ENCODE measurements around the gene LRRC56.

Gene LRRC56

DNA sequence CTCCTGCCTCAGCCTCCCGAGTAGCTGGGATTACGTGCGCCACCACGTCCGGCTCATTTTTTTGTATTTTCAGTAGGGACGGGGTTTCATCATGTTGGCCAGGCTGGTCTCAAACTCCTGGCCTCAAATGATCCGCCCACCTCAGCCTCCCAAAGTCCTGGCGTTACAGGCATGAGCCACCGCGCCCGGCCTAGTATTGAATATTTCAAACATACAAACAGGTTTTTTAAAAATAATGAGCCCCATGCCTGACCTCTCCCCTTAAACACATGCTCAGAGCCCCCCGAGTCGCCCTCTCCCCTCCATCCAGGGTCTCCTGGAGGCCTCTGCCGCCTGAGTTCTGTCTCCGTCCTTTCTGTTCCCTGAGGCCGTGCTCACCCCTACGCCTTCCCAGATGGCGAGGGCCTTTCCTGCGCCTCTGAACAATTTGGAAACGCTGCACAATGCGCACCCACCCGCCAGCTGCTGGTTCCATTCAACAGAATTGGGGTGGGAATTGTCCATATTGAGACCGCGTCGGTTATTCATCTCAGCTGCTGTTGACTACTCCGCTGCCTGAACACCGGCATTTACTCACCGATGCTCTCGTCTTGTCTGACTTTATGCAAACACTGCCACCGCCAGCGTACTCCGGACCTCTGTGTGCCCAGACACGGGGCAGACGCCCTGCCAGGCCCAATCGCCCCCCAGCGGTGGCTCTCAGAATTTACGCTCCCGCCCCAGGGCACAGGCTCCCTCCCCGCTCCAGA, 16.7 kb upstream of the LRRC56 start:
- DNase-seq (ENCODE audit: low read depth): no peak

DNA sequence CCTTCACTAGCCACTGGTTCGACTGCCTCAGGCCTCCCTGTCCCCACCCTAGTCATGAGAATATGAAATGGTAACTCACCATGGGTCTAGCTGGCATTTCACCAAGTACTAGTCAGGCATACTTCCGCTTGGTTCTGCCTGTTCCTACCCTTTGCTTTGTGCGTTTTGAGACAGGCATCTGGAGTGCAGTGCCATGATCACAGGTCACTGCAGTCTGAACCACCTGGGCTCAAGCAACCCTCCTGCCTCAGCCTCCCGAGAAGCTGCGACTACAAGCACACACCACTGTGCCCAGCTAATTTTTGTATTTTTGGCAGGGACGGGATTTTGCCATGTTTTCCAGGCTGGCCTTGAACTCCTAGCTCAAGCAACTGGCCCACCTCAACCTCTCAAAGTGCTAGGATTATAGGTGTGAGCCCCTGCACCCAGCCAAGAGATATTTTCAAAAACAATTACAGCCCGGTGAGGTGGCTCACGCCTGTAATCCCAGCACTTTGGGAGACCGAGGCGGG, 16.1 kb upstream of the LRRC56 start:
- no peak for DNase-seq (ENCODE audit: low read depth)

DNA sequence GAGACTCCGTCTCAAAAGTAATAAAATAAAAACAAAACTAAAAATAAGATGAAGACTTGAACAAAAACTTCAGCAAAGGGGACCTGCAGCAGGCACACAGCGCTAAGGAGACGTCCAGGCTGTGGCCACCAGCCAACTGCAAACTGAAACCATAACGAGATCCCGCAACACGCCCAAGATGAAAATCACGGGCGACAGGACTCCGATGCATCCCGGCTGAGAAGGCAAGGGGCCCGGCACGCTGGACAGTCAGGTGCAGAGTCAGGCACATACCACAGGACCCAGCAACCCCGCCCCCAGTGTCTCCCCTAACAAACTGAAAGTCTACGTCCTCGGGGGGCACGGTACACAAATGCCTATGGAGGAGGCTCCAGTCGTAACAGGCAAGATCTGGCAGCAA, 11.1 kb upstream of the LRRC56 start:
- DNase-seq (ENCODE audit: low read depth): no peak

DNA sequence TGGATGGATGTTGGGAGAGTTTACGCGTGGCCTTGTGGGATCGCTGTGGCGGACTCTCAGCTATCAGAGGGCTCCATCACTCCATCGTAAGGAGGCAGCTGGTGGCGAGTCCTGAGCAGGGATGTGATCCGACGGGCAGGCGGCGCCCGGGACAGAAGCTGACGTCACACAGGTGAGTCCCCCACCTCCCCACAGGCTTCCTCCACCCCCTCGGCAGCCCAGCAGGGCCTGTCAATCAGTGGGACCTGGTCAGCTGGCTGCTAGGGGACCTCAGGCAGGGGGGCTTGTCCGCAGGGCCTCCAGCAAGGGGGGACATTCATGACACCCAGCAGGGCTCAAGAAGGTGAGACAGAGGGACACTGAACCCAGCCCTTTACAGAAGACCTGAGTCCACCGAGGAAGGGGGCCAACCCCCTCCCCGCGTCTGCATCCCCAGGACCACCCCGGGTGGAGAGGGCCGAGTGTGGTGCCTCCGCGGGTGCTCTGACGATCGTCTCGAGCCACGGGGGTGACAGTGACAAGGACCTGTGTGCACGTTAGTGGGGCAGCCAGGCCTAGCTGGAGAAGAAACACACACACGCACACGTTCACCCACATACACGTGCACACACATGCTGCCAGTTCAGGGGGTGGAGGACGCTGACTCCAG, 9.0 kb upstream of the LRRC56 start:
- no peak for DNase-seq (ENCODE audit: low read depth)

DNA sequence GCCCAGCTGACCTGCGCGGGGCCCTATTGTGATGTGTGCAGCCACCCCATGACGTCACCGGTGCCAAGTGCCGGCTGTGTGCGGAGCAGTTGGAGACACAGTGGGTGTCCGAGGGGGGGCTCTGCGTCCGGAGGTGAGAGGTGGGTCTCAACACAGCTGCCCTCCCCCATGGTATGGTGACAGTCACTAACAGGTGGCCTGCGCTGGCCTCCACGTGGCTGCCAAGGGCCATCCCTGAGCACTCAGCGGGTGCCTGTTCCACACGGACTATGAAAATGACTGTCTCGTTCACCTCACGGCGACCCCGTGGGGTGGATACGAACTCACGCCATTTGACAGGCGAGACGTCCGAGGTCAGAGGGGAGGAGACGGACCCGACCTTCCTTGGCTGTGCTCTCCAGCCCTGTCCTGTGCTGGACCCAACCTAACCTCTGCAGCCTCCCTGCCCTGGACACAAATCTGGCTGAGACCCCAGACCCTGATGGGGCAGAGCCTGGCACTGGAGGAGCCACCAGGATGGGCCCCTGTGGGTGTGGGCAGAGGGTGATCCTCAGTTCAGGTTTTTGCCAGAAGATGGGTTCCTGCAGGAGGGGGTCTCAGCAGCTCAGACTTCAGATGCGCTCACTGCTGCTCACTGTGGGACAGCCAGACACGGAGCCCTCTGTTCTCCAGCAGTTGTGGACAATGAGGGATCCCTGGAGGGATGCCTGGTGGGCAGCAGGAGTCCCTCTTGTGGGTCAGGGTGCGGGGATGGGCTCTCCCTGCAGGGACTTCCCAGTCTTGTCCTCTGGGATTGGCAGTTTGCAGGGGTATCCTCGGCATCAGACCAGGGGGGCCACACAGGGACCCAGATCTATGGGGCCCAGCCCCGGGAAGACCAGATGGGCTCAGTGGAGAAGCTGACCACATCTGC, 8.3 kb upstream of the LRRC56 start:
- no peak for DNase-seq (ENCODE audit: low read depth)

DNA sequence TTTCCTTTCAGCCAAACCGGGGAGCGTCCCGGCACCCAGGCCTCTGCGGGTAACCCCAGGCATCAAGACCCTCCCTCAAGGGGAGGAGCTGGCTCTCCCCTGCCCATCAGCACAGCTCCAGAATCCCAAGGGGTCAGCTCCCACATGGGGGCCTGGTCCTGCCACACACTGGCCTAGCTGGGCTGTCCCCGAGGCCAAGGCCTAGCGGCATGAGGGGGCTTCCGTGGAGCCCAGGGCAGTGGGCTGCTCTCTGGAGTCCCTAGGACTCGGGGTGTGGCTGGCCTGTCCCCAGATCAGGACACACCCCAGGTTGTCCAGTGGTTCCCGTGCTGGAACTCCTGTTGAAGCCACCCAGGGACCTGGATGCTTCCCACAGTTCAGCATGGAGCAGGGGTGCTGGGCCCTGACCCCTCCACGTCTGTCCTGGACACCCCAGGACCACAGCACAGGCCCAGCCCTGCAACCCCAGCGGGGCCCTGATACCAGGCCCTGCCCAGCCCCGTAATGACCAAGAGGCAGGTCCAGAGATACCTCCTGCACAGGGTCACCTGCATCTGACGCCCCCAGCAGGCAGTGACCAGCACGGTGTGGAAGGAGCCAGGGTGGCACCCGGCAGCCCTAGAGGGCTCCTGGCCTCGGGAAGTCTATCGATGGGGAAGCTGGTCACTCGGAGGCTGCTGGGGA, 7.5 kb upstream of the LRRC56 start:
- DNase-seq (ENCODE audit: low read depth): no peak

DNA sequence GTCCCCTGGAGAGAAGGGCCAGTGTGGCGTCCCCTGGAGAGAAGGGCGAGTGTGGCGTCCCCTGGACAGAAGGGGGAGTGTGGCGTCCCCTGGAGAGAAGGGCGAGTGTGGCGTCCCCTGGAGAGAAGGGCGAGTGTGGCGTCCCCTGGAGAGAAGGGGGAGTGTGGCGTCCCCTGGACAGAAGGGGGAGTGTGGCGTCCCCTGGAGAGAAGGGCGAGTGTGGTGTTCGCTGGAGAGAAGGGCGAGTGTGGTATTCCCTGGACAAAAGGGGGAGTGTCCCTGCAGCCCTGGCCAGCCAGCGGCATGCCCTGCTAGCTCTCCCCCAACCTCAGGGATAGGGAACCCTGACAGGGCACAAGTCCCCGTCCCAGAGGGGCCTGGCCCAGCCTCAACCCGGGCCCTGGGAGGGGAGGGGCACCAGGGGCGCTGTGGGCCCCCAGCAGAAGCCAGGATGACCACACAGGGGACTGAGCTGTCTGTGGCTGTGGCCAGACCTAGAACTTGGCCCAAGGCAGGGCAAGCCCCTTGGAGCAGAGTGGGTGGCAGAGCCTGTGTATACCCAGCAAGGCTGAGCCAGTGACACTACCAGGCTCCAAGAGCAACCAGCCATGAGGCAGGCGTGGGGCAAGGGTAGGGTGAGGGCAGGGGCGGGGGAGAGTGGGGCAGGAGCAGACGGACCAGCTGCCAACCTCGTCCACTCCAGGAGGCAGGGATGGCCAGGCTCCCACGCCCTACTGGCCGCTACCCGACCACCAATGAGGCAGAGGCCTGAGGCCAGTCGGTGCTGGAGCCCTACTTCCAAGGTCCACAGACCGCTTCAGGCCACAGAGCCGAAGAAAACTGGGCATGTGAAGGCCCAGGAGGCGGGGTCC, 6.1 kb upstream of the LRRC56 start:
- DNase-seq (ENCODE audit: low read depth): no peak

DNA sequence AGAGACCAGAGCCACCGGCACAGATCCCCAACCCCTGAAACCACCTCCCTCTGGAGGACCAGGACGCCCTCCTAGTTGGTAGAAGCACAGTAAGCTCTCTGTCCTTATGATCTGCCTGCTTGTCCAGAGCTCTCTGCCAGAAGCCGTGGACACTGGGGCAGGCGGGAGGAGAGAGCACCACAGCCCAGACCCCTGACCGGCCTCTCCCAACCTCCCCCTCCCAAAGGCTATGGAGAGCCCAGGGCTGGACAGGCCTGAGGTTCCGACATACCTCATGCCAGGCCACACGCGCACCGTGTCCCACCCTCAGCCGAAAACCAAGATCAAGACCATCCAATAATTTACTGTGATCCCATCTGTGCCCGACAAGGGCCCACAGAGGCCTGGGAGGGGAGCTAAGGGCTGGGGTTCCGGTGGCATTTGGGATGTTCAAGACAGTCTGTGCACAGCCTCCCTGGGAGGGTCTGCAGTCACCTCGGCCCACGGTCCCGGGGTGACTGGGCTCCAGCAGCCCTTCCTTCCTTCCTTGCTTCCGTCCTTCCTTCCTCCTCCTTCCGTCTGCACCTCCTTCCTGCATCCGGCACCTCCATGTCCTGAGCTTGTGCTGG, 5.3 kb upstream of the LRRC56 start:
- no peak for DNase-seq (ENCODE audit: low read depth)

DNA sequence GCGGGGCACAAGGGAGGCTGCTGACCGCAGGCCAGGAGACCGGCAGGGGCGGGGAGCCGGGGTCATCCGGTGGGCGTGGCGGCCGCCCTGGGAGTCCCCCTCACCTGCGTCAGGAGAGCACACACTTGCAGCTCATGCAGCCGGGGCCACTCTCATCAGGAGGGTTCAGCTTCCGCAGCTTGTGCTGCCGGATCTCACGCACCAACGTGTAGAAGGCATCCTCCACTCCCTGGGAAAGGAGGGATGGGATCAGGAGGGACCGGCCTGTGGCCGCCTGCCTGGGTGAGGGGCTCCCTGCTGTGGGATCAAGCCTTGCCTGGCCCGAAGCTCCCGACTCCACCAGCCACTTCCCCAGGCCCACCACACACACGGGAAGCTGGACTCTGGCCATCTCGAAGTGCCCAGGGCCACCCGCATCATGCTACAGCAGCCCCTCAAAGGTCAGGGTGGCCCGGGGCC, 4.8 kb upstream of the LRRC56 start:
- no peak for DNase-seq (ENCODE audit: low read depth)

DNA sequence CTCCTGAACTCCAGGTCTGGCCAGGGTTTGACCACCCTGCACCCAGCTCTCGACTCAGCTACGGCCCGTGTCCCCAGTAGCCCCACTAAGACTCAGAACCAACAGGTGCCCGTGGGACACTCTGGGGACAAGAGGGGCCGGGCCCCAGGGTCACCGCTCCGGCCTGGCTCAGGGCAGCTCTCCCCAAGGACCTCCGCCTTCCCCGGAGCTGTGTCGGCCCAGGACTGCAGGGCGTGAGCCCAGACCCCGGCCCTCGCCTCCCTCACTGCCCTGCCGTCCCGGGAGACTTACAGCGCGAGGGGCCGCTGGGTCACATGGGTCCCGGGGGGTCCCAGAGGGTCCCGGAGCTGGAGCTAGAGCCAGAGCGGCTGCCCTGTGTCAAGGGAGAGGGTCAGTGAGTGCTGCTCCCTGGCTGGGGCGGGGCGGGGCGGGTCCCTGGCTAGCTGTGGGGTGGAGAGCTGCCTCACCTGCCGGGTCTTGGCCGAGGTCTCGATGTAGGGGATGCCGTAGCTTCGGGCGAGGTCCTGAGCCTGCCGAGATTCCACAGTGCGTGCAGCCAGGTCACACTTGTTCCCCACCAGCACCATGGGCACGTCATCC, 4.2 kb upstream of the LRRC56 start:
- no peak for DNase-seq (ENCODE audit: low read depth)

DNA sequence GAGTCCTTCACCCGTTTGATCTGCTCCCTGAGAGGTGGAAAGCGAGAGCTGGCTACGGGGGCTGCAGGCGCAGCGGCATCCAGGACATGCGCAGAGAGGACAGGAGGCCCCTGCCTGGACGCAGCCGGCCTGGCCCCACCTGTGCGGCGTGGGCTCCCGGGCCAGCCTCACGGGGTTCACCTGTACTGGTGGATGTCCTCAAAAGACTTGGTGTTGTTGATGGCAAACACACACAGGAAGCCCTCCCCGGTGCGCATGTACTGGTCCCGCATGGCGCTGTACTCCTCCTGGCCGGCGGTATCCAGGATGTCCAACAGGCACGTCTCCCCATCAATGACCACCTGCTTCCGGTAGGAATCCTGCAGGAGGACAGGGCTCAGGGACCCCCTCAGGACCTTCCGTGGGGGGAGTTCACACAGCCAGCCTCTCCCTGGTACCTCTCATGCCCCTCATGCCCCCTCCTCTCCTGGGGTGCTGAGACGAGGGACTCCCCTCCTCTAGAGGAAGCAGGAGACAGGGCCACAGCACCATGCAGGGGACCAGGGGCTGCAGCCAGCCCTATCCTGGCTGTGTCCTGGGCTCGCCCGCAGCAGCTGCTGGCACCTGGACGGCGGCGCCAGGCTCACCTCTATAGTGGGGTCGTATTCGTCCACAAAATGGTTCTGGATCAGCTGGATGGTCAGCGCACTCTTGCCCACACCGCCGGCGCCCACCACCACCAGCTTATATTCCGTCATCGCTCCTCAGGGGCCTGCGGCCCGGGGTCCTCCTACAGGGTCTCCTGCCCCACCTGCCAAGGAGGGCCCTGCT, 3.5 kb upstream of the LRRC56 start:
- no peak for DNase-seq (ENCODE audit: low read depth)

DNA sequence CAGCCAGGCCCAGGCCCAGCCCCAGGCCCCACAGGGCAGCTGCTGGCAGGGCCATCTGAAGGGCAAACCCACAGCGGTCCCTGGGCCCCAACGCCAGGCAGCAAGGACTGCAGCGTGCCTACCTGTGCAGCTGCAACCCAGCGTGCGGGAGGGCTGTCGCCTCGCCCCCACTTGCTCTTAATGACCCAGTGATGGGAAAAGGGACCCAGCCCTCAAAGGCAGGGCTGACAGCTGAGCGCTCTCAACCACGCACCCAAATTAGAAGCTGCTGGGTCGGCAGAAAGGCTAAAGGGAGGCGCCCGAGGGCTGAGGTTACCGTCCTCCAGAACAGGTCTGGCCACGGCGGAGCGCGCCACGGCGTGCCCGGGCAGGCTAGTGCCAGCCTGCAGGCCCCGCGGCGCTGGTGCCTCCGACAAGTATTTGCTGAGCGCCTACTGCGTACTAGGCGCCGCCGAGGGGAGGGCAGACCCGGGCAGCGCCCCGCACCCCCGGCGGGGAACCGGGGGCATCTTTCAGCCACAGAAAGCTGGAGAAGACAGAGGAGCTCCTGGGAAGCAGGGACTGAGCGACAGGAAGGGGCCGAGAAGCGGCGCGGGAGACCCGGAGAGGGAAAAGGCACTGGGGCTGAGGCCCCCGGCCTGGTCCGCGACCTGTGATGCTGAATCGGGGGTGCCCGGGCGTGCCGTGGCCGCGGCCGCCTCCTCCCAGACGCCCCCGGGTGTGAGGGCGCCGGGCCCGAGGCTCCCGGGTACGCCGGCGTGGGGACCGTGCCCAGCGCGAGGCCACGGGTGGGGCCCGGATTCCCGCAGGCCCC, 2.7 kb upstream of the LRRC56 start:
- DNase-seq (ENCODE audit: low read depth): no peak

DNA sequence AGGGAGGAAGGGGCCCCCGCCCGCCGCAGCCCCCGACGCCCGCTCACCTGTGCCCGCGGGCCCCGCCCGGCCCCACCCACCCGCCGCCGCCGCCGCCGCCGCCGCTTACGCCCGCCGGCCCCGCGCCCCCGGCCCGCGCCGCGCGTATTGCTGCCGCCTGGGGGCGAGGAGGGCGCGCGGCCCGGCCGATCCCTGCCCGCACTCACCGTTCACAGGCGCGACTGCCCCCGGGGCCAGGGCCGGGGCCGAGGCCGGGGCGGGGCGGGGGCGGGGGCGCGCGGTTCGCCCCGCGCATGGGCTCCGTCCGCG, 2.2 kb upstream of the LRRC56 start:
- DNase-seq (ENCODE audit: low read depth): no peak

DNA sequence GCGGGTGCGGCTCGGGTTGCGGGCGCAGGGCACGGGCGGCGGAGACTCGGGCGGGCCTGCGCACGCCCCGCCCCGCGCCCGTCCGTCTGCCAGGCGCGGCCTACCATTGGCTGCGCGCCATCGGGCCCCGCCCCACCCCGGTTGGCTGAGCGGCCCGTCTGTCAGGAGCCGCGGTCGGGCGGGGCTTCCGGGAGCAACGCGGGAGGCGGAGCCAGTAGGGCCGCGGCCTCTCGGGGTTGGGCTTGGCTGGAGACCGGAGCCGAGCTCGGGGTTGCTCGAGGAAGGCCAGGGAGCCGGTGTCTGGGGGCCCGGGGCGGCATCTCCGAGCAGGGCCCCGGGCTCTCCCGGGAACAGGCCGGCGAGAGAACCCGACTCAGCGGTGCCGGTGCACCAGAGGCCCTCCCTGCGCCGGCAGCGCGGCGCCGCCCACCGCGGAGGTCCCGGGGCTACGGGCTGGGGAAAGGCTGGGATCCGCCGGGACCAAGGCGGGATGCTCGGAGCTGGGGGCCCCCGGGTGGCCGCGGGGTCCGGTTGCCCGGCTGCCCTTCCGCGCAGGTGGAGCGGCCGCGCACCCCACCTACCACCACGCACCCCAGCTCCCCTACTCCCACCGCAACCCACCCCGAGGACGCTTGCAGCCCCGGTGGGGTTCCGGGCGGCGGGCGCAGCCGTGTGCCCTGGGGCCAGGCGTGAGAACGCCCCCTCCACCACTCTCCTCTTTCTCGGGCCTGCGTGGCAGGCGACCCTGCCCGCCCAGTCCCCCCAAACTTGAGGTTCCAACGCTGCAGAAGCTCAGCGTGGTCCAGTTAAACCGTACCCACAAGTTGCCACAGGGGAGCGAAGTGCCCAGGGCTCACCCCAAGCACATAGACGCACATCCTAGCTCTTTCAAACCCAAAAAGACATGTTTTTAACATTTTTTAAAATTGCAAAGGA, 1.5 kb upstream of the LRRC56 start, which contains the start of gene HRAS:
Gene HRAS, minus strand, starts transcription at position 58 of the 936 bp plus-strand sequence.
- DNase-seq (ENCODE audit: low read depth): peak; percentile 60

DNA sequence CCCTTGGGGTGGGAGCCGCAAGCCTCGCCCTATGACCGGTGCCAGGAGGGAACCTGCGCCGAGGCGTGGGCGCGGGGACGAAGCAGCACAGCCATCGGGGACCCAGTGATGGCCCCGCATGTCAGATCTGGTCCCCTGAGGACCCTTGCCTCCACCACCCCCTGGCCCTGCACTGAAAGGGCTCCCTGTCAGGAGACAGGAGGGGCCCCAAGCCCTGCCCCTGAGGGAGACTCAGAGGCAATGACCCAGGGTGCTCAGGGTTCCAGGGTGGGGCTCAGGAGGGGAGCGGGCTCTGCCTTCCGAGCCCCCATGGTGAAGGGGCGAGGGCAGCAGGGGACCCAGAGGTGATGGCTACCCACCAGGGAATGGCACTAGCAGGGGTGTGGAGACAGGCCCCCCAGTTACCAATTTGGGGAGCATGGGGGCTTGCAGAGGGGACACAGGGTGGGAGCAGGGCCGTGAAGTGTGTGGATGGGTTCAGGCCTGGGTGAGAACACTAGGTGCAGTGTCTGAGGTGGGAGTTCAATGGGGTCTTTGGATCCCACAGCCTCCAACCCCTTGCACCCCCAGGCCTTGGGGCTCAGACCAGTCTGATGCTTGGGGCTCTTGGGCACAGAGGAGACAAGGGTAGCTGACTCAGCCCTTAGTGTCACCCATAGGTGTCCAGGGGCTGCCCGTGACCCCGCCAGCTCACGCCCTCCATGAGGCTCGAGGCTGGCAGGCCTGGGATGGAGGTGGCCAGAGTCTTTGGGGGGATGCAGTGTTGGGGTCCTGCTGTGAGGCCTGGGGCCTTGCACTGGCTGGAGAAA, 499 bp downstream of the LRRC56 start:
- DNase-seq (ENCODE audit: low read depth): no peak

DNA sequence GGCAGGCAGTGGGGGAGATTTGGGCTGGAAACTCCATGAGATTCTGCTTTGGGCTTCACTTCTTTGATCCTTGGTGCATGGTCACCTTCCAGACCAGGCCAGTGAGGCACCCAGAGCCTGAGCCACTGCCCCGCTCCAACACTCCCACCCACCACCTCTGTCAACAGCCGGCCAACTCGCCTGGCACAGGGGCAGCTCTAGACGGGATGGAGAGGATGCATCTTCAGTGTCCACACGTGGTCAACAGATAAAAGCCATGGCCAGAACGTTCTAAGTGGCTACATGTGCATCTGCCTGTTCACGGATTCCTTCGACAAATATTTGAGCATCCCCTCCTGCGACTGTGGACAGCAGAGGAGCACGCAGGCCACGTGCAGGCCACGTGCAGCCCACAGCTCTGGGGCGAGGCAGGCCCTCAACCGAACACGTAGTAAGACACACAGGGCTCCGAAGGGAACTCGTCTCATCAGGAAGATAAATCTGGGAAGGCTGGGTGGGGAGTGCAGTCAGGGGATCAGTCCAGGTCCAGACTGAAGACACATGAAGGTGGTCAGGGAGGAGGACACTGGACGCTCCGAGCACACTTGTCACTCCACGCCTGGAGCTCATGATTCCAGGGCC, 1.2 kb downstream of the LRRC56 start:
- no peak for DNase-seq (ENCODE audit: low read depth)
